Spleen (tissue), 7 donors: Measurements from ENCODE around the gene LRRC7.

Experiments
- CTCF ChIP-seq, 11 experiments: fragments of 200-600 bp in 7 of 11; fragments of 450-650 bp in 4 of 11; sonication (generic) in 4 of 11; IDR thresholded peaks in 8 of 11; conservative IDR thresholded peaks in 3 of 11; 1 replicate in 7 of 11; 2 replicates in 4 of 11; pipeline versions ENCODE4 v1.4.0 to v1.8.0; 2016 to 2021; ENCODE audit warnings: antibody characterized with exemption in 11 of 11, inconsistent platforms in 4 of 11, mild to moderate bottlenecking in 1 of 11
- POLR2A ChIP-seq, 3 donors: fragments of 450-650 bp; IDR thresholded peaks; one replicate each; pipeline ENCODE4 v1.5.1; 2017; ENCODE audit warnings: antibody characterized with exemption in 3 of 3, mild to moderate bottlenecking in 1 of 3
- POLR2AphosphoS5 ChIP-seq, 3 donors: sonication (generic); formaldehyde crosslinking; IDR thresholded peaks; one replicate each; pipeline ENCODE4 v1.5.1; 2017; ENCODE audit warnings: antibody characterized with exemption in 3 of 3
- donor health status: DM: no; HTN: no; CAD: no; lungs with moderate emphysema.
- donor health status: DM: no; HTN: no; CAD: no.
- donor health status: DM: no; HTN: no; CAD: no.

- TF ChIP-seq CTCF (IDR thresholded peaks at IDR 0.05 in 8 of 11, conservative IDR thresholded peaks at IDR 0.05 in 3 of 11) (no peak), POLR2A (IDR thresholded peaks at IDR 0.05) (no peak), POLR2AphosphoS5 (IDR thresholded peaks at IDR 0.05) (no peak)
Observed at GRCh38 chr1:70025846-70026245, 458.1 kb downstream of the LRRC7 start.
